Lung (tissue), 12 donors: ENCODE results near the gene CLDN2. TPM values are rescaled to one million over a fixed set of nuclear protein-coding genes. Genes with fewer than 3 reads are reported as not detected.

Experiments used
- ATAC-seq: fragments of 200-7000 bp; cut with Tn5 transposase; one replicate; pipeline ENCODE4 v1.9.1; 2020; ENCODE audit warnings: moderate number of reproducible peaks; ENCODE audit not compliant: insufficient read depth, low FRiP score
- DNase-seq, 3 donors: peaks; one replicate each; pipeline ENCODE4 v3.0.0-alpha.2; 2013 to 2017
- H3K27ac ChIP-seq, 2 donors: one replicate each; pipeline ENCODE4 v1.5.1; 2013; ENCODE audit warnings: mild to moderate bottlenecking in 2 of 2, moderate library complexity in 2 of 2, control low read depth in 1 of 2, inconsistent platforms in 1 of 2, low read depth in 1 of 2, low read length in 1 of 2
- H3K27me3 ChIP-seq, 3 donors: one replicate each; pipeline ENCODE4 v1.5.1; 2013; ENCODE audit warnings: low read length in 2 of 3; ENCODE audit not compliant: control insufficient read depth in 3 of 3, insufficient read depth in 3 of 3
- H3K36me3 ChIP-seq, 4 donors: one replicate each; pipeline ENCODE4 v1.5.1; 2013; ENCODE audit warnings: low read length in 4 of 4, mild to moderate bottlenecking in 1 of 4, moderate library complexity in 1 of 4; ENCODE audit not compliant: control insufficient read depth in 4 of 4, insufficient read depth in 4 of 4
- H3K4me1 ChIP-seq, 5 donors: one replicate each; pipeline ENCODE4 v1.5.1; 2013; ENCODE audit warnings: low read length in 5 of 5, mild to moderate bottlenecking in 2 of 5, moderate library complexity in 1 of 5; ENCODE audit not compliant: control insufficient read depth in 5 of 5, insufficient read depth in 5 of 5
- H3K4me3 ChIP-seq: one replicate; pipeline ENCODE4 v1.5.1; 2013; ENCODE audit warnings: mild to moderate bottlenecking, control low read depth, moderate library complexity
- H3K9ac ChIP-seq, 2 donors: one replicate each; pipeline ENCODE4 v1.5.1; 2013; ENCODE audit warnings: low read length in 2 of 2, control low read depth in 1 of 2; ENCODE audit not compliant: insufficient read depth in 1 of 2
- H3K9me3 ChIP-seq, 4 donors: one replicate each; pipeline ENCODE4 v1.5.1; 2013; ENCODE audit warnings: low read length in 3 of 4, mild to moderate bottlenecking in 1 of 4, moderate library complexity in 1 of 4; ENCODE audit not compliant: control insufficient read depth in 4 of 4, insufficient read depth in 3 of 4
- CTCF ChIP-seq: IDR thresholded peaks from 2 replicates; pipeline ENCODE4 v1.5.1; 2012; ENCODE audit warnings: mild to moderate bottlenecking; ENCODE audit errors: control extremely low read depth, extremely low read depth
- WGBS, 2 donors: extraction: QIAGEN DNeasy Blood & Tissue Kit; methylation state at CpG; one replicate each; pipeline ENCODE4 v1.1.7; 2013; 5-methylcytosine and 5-hydroxymethylcytosine counted together
- polyA plus RNA-seq, 2 donors: library from polyadenylated mRNA; stranded (reverse); fragments of 200-250 nt; gene quantifications; one replicate each; pipeline ENCODE4 v1.2.1, GENCODE V29; 2013
- total RNA-seq, 2 donors: library from RNA; depleted of rRNA in 1 of 2; stranded (reverse); fragments of >200 nt in 1 of 2; gene quantifications; one replicate each; pipeline ENCODE4 v1.2.1, GENCODE V29; 2014 to 2021
- donor health status: control.
- donor health status: control.
- donor health status: Bipolar disorder and iron deficiency.
- donor health status: healthy.
- donor health status: DM: yes; HTN: yes; CAD: no.

CLDN2 gene
- total and polyA plus RNA-seq, 4 donors = 0.07 to 0.46 (median 0.28) TPM; not detected in 1

- Histone ChIP-seq H3K4me1 (peaks cover 0 to 16% (median 0%) of the 10 kb centered on the region in 5 donors), H3K9me3 (no peaks in the 10 kb centered on the region), H3K4me3 (no peak overlapping the region), H3K9ac (no peak overlapping the region), H3K36me3 (peaks cover 0 to 2% (median 0%) of the 10 kb centered on the region in 4 donors), H3K27me3 (peaks cover 4 to 22% (median 17%) of the 10 kb centered on the region in 3 donors), H3K27ac (no peak overlapping the region)
- ATAC-seq (no peak), DNase-seq (no peak)
- no peak for TF ChIP-seq CTCF
- WGBS, 2 donors = 53 to 94% methylated on average over 1 of the region's 1 CpG
Observed at GRCh38 chrX:106936246-106936645, 16.0 kb downstream of the CLDN2 start.

GRCh38 chrX:106939566-106939965 lies 19.4 kb downstream of the CLDN2 start:
- Histone ChIP-seq H3K4me3 (no peak overlapping the region), H3K4me1 (peaks cover 0 to 8% (median 0%) of the 10 kb centered on the region in 5 donors), H3K27me3 (peaks cover 4 to 42% (median 12%) of the 10 kb centered on the region in 3 donors), H3K36me3 (peaks cover 0 to 11% (median 3%) of the 10 kb centered on the region in 4 donors), H3K9ac (no peak overlapping the region), H3K9me3 (no peaks in the 10 kb centered on the region), H3K27ac (no peak overlapping the region)
- no peak for TF ChIP-seq CTCF
- no peak for DNase-seq
- 84% methylated on average over 3 of the region's 3 CpGs for WGBS, 2 donors
- no peak for ATAC-seq

GRCh38 chrX:106940068-106940467 lies 19.9 kb downstream of the CLDN2 start:
- Histone ChIP-seq H3K36me3 (peaks cover 0 to 11% (median 3%) of the 10 kb centered on the region in 4 donors), H3K27me3 (peaks cover 4 to 42% (median 12%) of the 10 kb centered on the region in 3 donors), H3K9me3 (no peaks in the 10 kb centered on the region), H3K4me3 (no peak overlapping the region), H3K27ac (no peak overlapping the region), H3K9ac (no peak overlapping the region), H3K4me1 (peaks cover 0 to 5% (median 0%) of the 10 kb centered on the region in 5 donors)
- no peak for ATAC-seq
- 81 to 90% methylated on average over 1 of the region's 1 CpG for WGBS, 2 donors
- DNase-seq = no peak
- TF ChIP-seq CTCF = no peak

- H3K27ac ChIP-seq = no peak overlapping the region
- peaks cover 0 to 35% (median 6%) of the 10 kb centered on the region in 3 donors for H3K27me3 ChIP-seq
- DNase-seq = no peak
- H3K9ac ChIP-seq = no peak overlapping the region
- ATAC-seq = no peak
- no peak overlapping the region for H3K4me3 ChIP-seq
- WGBS, 2 donors = 80 to 87% methylated on average over 3 of the region's 3 CpGs
- no peak for TF ChIP-seq CTCF
- peaks cover 0 to 10% (median 3%) of the 10 kb centered on the region in 4 donors for H3K36me3 ChIP-seq
- H3K4me1 ChIP-seq = no peaks in the 10 kb centered on the region
- H3K9me3 ChIP-seq = no peaks in the 10 kb centered on the region
Observed at GRCh38 chrX:106946464-106946863, 26.3 kb downstream of the CLDN2 start.
